8988T (cell line): ENCODE results near the gene MSI2.

Source experiments
- DNase-seq: peaks from one replicate; pipeline ENCODE4 v3.0.0; 2011

Gene MSI2

GRCh38 chr17:57466017-57466471 is 209.7 kb downstream of the MSI2 start:
- DNase-seq, result no peak

GRCh38 chr17:57466521-57466920 is 210.2 kb downstream of the MSI2 start:
- DNase-seq, result no peak

GRCh38 chr17:57467226-57467625 is 210.9 kb downstream of the MSI2 start:
- no peak for DNase-seq

GRCh38 chr17:57467801-57468200 is 211.5 kb downstream of the MSI2 start:
- no peak for DNase-seq

- DNase-seq, result no peak
Observed at GRCh38 chr17:57468932-57469775, 212.8 kb downstream of the MSI2 start.

GRCh38 chr17:57470906-57471305 is 214.6 kb downstream of the MSI2 start:
- no peak for DNase-seq

- no peak for DNase-seq
Observed at GRCh38 chr17:57471868-57472368, 215.6 kb downstream of the MSI2 start.

- DNase-seq, result no peak
Observed at GRCh38 chr17:57475796-57476195, 219.5 kb downstream of the MSI2 start.

GRCh38 chr17:57477522-57478362 is 221.4 kb downstream of the MSI2 start:
- no peak for DNase-seq

- DNase-seq, result no peak
Observed at GRCh38 chr17:57478478-57479250, 222.3 kb downstream of the MSI2 start.

- no peak for DNase-seq
Observed at GRCh38 chr17:57480438-57481196, 224.3 kb downstream of the MSI2 start.

GRCh38 chr17:57481910-57482391 is 225.6 kb downstream of the MSI2 start:
- DNase-seq, result no peak

- DNase-seq, result no peak
Observed at GRCh38 chr17:57482657-57483056, 226.3 kb downstream of the MSI2 start.

- no peak for DNase-seq
Observed at GRCh38 chr17:57484081-57484666, 227.9 kb downstream of the MSI2 start.

GRCh38 chr17:57484826-57485565 is 228.7 kb downstream of the MSI2 start:
- DNase-seq, result no peak

GRCh38 chr17:57485566-57485865 is 229.2 kb downstream of the MSI2 start:
- DNase-seq, result no peak

GRCh38 chr17:57485916-57486881 is 229.9 kb downstream of the MSI2 start:
- DNase-seq, result no peak

- no peak for DNase-seq
Observed at GRCh38 chr17:57486882-57487301, 230.6 kb downstream of the MSI2 start.

GRCh38 chr17:57487573-57487972 is 231.2 kb downstream of the MSI2 start:
- DNase-seq, result no peak

- no peak for DNase-seq
Observed at GRCh38 chr17:57488856-57489255, 232.5 kb downstream of the MSI2 start.
